Measurements from ENCODE around the gene ITGB3. TPM values are rescaled to one million over a fixed set of nuclear protein-coding genes. Genes with fewer than 3 reads are reported as not detected.
"Not testable (repeated sequence)": the region's sequence is repeated elsewhere in the genome, so short reads cannot be mapped to it uniquely, and the experiment has no call there.

The ITGB3 gene
- polyA plus RNA-seq (ENCODE audit: insufficient read length): 12.3 TPM

DNA sequence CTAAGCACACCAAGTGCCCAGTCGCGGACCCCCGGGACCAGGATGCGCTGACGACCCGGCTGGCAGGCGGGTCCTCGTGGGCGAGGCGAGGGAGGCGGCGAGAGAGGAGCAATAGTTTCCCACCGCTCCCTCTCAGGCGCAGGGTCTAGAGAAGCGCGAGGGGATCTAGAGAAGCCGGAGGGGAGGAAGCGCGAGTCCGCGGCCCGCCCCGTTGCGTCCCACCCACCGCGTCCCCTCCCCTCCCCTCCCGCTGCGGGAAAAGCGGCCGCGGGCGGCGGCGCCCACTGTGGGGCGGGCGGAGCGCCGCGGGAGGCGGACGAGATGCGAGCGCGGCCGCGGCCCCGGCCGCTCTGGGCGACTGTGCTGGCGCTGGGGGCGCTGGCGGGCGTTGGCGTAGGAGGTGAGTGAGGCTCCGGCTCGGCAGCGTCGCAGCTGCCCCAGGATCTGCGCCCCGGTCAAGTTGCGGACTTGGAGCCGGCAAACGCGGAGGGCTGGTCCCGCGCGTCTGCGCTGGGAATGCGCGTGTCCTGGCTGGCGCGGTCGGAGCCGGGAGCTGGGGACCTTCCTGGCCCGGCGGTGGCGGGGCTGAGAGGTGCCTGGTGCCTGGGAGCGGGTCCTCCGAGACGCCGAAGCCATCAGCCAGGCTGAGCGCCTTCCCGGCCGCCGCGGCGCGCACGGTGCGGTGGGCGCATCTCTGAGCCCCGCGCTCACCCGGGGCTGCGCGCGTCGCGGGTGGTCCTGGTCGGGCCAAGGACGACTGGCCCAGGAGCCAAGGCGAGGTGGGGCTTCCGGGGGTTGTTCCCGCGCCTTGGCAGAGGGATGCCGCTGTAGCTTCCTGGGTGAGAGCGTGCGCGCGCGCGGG, at the start of gene ITGB3:
ITGB3 (plus strand) TSS at position 287 of the 862 bp plus-strand sequence; CDS start at position 322, 35 bp downstream.
- DNase-seq (ENCODE audit: low read depth): no peak

DNA sequence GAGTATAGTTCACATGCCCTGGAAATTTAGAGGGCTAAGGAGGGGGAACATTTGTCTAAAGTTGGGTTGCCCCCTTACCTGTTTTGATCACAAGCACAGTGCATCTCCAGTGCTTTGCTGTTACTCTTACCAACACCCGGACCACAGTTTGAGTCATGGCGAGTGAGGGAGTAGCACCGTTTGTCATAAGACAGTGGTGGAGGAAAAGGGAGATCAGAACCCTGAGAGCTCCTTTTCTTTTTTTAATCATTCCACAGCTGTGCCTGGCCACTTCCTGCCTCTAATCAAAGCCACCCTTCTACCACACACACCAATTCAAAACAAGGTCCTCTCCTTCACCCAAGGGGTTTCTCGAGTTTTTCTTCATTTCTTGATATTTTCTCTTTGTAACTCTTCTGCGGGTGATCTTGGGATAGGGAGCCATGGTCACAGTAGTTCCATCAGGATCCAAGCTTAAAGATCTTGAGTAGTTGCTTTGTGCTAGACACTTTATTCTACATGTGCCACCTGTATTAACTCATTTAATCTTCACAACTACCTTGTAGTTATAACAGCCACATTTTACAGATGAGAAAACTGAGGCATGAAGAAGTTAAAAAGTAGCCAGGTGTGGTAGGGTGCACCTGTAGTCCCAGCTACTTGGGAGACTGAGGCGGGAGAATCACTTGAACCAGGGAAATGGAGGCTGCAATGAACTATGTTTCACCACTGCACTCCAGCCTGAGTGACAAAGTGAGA, 49.5 kb upstream of the ITGB3 start:
- no peak for DNase-seq (ENCODE audit: low read depth)

DNA sequence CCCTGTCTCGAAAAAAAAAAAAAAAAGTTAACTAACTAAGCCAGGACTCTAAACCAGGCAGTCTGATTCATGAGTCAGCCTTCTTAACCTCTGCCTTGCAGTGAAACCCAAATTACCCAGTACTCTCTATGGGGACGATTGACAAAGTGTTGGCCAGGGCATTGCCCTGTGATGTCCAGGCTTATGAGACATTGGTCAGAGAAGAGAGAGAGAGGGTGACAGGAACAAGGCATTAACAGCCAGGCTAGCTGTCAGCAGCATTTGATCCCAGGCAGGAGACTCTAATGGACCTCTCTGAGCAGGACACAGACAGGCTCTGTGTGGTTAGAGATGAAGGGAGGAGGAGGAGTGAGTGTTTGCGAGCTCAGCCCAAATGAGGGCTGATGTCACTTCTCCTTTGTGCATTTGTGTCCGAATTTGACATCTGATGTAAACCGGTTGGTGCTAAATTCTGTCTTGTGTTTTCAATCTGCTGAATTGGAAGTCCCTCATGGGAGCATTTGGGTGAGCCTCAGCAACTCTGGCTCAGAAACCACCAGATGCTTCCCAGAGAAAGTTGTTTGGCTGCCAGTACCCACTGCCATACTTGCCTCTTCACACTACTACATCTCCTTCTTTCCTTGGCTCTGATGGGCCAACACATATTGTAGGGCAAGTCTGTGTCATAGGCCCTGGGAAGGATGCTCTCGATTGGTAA, 48.8 kb upstream of the ITGB3 start:
- no peak for DNase-seq (ENCODE audit: low read depth)

DNA sequence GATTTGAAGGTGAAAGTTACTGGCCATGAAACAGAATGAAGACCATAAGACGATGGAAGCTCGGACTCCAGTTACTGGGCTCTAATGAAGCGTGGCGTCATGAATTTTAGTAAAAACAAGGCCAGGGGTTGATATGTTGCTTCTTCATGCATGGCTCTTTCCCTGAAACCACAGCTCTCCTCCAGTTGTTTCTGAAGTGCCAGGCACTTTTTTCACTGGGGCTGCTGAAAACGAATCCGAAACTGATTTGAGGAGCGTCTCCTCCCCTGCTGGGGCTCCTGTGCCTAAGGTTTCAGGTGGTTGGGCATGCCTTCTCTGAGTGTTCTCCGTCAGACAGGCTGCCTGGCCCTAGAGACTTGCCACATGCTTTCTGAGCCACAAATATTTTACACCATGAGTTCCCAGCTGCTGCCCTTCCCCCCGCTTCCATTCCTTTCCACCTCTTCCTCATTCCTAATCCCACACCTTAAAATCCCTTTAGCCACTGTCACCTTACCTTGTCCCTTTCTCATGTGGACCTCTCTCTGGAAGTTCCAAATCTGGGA, 48.1 kb upstream of the ITGB3 start:
- DNase-seq (ENCODE audit: low read depth): no peak

DNA sequence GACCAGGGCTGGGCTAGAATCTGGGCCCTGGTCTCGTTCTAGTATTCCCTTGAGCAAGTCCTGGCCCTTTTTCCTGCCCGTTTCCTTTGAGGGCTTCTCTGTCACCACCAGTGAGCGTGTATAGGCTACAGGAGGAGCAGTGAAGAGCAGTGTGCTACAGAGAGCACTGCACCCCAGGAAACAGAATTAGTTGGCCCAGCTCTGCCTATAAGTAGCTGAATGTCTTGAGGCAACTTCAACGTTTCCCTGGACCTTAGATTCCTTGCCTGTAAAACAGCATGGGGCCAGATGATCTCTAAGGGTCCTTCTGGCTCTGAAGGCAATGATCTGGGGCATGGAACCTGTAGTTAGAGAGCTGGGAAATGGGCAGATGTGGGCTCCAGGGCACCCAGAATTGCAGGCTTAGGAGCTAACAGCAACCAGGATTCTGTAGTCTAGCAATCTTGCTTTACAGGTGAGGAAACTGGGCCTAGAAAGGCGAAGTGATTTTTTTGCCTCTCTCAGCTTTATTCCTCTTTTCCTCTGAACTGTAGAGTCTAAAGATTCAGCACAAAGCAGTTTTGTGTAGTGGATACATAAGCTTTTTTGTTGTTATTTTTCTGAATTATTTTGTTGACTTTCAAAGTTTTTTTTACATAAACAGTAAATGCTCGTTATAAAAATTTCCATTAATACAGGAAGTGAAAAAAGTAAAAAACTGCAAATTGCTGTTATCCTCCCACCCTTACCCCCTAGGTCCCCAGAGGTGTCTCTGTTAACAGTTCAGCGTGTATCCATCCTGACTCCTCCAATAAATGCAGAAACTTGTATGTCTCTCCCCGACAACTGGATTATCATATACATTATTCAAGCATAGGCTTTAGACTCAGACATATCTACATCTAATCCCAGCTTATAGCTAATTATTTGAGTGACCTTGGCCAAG, 46.2 kb upstream of the ITGB3 start:
- DNase-seq (ENCODE audit: low read depth): no peak

DNA sequence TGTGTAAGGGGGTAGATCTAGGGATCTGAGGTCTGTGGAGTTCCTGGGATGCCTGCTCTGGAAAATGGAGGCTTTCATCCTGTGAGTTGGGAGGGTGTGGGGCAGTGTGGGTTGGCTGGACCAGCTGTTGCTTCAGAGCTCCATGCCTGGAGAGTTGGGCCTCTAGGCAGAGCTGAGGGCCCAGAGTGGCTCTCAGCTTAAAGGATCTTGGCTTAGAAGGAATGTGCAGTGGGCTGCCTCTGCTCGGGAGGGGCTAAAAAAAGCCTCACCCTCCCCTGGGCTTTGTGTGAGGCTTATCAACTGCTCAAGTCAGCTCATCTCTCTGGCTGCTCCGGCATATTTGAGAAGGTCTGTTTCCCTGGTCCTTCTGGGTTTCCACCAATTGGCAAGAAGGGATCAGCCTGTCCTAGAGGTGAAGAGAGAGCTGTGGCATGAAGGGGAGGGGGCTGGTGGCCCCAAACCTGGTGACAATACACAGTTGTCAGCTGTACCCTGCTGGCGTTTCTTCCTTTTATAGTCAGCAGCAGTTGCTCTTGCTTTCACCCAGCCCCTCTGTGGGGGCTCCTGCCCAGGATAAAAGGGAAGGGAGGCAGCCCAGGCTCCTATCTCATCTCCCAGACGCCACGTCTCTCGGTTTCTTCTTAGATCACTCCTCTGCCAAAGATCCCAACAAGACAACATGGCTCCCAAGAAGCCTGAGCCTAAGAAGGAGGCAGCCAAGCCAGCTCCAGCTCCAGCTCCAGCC, 44.7 kb upstream of the ITGB3 start, which contains the start of gene MYL4:
MYL4 (plus strand) TSS at position 605 of the 745 bp plus-strand sequence; CDS start at position 680, 75 bp downstream.
- DNase-seq (ENCODE audit: low read depth): no peak

DNA sequence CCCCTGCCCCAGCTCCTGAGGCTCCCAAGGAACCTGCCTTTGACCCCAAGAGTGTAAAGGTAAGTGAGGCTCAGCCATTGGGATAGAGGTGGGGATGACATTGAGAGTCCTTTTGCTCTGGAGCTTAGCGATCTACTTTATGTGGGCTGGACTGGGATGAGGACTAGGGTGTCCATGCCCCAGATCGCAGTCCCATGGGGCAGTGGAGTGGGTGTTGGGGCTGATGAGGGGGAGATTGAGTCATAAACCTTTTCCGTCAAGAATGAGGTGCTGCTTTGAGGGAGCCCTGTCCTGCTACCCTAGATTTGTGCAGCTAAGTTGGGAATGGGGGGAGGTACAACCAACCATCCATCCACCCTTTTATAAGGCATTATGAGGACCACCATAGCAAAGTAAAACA, 44.1 kb upstream of the ITGB3 start:
- no peak for DNase-seq (ENCODE audit: low read depth)

DNA sequence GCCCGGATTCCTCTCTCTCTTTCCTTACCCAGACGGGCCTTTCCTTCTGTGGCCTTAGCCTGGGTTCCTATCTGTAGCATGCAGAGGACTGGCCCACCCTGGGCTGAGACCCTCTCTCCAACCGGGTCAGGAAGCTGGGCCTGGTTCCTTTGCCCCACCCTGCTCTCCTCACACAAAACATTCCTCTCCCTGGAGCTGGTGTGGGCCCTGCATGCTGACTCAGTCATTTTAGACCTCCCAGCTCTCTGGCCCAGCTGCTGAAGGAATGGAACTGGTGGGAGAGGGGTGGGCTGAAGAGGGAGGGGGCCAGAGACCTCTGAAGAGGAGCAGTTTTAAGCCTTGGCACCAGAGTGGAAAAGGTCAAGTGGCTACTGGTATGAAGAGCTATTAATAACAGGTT, 43.5 kb upstream of the ITGB3 start:
- no peak for DNase-seq (ENCODE audit: low read depth)

DNA sequence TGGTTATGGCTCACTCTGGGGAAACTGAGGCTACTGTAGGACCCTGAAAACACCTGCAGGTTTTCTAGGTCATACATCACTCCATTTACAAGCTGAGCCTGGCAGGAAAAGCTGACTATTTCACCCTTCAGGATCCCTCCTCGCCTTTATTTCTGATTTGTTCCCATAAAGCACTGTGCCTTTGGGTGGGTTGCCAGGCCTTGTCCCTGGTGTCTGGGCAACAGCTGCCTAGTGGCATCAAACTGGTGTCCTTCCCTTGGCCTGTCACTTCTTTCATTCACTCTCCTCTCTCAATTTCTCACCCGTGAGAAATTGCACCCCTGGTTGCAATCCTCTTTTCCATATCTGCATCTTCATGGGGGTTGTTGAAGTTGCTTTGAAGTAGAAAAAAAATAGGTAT, 42.8 kb upstream of the ITGB3 start:
- DNase-seq (ENCODE audit: low read depth): no peak

DNA sequence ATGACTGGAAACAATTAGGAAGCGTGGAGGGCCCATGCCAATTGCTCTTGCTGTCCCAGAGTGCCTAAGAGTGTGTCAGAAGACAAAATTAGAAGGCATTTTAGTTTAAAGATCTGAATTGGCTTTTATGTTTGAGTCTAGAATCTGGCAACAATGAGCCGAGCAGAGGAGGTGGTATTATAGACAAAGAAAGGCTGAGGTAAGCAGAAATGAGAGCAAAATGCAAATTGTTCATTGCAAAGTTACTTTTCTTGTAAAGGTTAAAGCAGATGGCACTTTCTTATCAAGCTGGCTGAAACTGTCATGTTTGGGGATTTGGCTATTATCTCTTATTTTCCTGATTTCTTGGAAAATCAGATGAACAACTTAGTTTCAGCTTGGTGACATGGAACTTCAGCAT, 41.2 kb upstream of the ITGB3 start:
- DNase-seq (ENCODE audit: low read depth): no peak

DNA sequence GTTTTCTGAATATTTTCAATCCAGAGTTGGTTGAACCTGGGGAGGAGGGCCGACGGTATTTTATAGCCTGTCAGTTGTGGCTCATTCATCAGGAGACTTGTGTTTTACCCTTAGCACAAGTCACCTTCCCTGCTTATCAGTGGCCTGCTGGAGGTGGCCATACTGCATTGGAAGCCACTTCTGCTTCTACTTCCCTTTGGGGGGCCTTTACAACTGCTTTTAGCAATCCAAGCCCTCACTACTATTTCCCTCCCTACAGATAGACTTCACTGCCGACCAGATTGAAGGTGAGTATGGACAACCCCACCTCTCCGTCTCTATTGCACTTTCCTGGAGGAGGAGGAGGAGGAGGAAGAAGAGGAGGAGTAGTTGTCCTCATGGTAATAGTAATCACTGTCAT, 40.1 kb upstream of the ITGB3 start:
- no peak for DNase-seq (ENCODE audit: low read depth)

DNA sequence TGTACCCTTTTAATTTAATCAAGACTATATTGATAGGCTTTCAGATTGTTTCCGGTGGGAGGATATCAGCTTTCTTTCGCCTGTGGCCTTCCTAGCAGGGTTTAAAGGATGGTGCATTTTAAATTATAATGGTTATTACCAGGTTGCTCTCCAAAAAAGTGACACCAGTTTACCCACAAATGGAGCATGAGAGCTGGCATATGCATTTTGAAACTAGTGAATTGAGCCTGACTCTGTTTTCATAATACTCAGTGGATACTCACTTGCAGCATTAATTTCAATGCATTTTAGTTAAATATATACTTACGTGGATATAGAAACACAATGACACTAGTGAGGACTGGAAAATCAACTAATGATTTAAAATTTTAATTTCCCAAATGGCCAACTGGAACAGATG, 38.7 kb upstream of the ITGB3 start:
- DNase-seq (ENCODE audit: low read depth): no peak

DNA sequence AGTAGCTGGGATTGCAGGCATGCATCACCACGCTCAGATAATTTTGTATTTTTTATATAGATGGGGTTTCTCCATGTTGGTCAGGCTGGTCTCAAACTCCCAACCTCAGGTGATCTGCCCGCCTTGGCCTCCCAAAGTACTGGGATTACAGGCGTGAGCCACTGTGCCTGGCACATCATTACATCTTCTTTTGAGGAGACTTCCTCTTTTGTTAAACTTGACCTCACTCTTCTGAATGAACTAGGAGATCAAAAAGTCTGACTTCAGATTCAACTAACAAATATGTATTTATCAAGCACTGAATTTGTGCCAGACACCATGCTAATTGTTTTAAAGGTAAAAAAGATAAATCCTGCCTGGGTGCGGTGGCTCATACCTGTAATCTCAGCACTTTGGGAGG, 36.8 kb upstream of the ITGB3 start:
- DNase-seq (ENCODE audit: low read depth): not testable (repeated sequence)

DNA sequence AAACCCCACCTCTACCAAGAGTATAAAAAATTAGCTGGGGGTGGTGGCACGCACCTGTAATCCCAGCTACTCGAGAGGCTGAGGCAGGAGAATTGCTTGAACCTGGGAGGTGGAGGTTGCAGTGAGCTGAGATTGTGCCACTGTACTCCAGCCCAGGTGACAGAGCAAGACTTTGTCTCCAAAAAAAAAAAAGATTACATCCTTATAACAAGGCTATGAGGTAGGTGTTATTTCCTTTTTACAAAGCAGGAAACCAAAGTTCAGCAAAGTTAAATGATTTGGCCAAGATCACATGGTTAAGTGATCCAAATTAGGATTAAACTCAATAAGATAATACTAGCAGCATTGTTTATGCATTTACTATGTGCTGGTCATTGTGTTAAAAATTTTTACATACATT, 36.3 kb upstream of the ITGB3 start:
- not testable (repeated sequence) for DNase-seq (ENCODE audit: low read depth)

DNA sequence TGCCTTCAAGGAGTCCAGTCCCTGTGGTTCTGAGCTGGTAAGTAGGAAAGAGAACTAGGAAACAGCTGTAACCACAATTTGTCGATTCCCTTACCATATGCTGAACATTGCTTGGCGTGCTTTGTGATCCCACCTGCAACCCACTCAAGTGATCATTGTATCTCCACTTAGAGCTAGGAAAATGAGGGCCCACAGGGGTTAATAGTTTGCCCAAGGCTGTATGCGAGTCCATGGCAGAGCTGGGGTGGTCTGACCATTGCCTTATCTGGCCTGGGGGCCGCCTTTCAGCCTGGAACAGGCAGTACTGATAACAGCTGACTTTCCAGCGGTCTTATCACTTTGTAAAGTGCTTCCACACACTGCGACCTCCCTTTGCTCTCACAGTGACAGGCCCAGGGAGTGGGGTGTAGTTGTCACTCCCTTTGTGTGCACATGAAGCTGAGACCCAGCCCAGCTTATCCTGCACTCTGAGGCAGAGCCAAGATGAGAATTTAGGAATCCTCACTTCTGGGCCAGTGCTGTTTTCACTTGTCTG, 34.7 kb upstream of the ITGB3 start:
- DNase-seq (ENCODE audit: low read depth): no peak

DNA sequence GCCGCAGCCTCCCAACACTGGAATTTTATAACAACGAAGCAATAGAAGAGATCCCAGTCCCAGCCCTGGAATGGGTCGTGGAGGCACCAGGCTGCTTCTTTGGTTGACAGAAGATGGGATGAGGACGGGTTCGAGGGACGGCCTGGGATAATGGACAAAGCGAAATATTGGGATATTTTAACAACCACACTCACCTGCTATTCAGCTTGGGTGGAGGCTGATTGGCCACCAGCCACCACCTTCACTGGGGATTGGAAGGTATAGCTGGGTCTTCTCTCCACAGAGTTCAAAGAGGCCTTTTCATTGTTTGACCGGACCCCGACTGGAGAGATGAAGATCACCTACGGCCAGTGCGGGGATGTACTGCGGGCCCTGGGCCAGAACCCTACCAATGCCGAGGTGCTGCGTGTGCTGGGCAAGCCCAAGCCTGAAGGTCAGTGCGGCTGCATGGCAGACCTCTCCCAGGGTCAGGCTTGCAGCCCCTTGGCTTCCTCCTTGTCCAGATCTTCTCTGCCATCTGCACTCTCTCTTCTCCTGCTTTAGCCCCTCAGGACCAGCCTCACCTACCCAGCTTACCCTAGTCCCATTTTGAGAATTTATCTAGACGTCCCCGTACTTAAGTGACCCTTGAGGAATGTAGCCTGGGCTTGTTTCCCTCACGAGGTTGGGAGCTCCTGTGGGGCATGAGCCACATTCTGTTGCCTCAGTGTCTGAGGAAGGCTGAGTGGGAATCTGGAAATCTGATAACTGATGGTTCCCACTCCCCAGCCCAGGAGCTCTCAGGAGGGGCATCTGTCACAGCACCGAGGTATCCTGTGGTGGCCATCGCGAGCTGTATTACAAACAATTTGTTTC, 33.8 kb upstream of the ITGB3 start:
- no peak for DNase-seq (ENCODE audit: low read depth)

DNA sequence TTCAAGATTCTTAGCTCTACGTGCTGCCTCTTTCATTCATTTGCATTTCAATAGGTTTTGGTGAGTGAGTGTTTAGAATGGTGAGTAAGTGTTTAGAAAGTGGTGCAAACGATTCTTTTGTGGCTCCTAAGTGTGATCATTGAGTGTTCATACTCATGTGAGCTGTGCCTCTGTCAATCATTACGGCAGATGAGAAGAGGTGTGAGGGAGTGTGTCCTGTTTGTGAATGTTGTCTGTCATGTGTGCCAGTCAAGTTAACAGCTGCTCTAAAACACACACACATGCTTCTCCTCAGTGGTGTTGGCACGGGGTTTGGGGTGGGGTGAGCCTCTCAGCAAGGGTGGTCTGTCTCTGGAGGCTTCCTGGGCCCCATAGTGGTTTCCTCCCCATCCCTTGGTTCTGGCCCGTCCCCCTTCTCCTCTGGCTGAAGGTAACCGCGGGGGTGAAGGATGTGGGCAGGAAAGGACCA, 33.1 kb upstream of the ITGB3 start:
- no peak for DNase-seq (ENCODE audit: low read depth)

DNA sequence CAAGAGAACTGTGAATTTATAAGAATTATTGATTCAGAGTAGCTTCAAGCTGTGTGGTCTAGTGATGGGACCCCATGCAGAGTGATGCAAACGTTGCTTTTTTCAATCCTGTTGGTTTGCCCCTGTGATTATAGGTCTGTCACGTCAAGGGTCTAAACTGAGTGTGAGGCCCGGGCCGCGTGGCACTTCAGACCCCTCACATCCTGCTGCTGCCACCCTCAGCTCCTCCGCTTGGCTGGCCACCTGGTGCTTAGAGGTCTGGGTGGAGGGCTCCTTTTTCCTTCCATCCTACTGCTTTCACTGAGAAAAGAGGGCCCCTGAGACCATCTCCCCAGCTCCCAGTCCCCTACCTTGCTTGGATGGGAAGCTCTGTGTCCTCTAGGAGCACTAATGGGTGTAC, 32.5 kb upstream of the ITGB3 start:
- DNase-seq (ENCODE audit: low read depth): no peak

DNA sequence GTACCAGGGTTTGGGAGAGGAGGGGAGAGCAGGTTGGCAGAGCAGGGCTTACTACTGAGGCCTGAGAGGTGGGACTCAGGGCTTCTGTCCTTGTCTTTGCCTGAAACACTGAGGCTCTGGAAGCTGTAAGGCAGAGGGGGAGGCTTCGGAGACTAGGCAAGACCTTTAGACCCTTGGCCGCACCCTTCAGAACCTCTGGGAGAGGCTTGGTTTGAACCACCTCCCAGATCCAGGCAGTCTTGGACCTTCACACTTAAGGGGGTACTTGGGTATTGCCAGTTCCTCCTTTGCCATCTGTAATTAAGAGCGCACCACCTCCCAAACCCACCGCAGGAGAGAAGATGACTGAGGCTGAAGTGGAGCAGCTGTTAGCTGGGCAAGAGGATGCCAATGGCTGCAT, 31.6 kb upstream of the ITGB3 start:
- no peak for DNase-seq (ENCODE audit: low read depth)
